ENCODE measurements around the gene LCE1F.

The LCE1F gene

GRCh38 chr1:152774875-152775274 is at the start of gene LCE1F:
Gene LCE1F (plus strand): TSS chr1:152775140. CDS start chr1:152776372, 1,232 bp downstream.
- no peak for DNase-seq

GRCh38 chr1:152725261-152725660 is 49.7 kb upstream of the LCE1F start:
- no peak for DNase-seq

GRCh38 chr1:152728986-152729385 is 46.0 kb upstream of the LCE1F start:
- no peak for DNase-seq

GRCh38 chr1:152735648-152736047 is 39.3 kb upstream of the LCE1F start:
- no peak for DNase-seq

GRCh38 chr1:152737997-152738396 is 36.9 kb upstream of the LCE1F start:
- DNase-seq = no peak

- no peak for DNase-seq
Measured at GRCh38 chr1:152739841-152740240, 35.1 kb upstream of the LCE1F start.

GRCh38 chr1:152741656-152742055 is 33.3 kb upstream of the LCE1F start:
- no peak for DNase-seq

- no peak for DNase-seq
Measured at GRCh38 chr1:152743371-152744145, 31.4 kb upstream of the LCE1F start.

- no peak for DNase-seq
Measured at GRCh38 chr1:152745289-152745704, 29.6 kb upstream of the LCE1F start.

GRCh38 chr1:152745765-152746444 is 29.0 kb upstream of the LCE1F start:
- no peak for DNase-seq

- DNase-seq = no peak
Measured at GRCh38 chr1:152747831-152748230, 27.1 kb upstream of the LCE1F start.

- DNase-seq = no peak
Measured at GRCh38 chr1:152752225-152752624, 22.7 kb upstream of the LCE1F start.

- no peak for DNase-seq
Measured at GRCh38 chr1:152753586-152753985, 21.4 kb upstream of the LCE1F start.

GRCh38 chr1:152756872-152757271 is 18.1 kb upstream of the LCE1F start:
- DNase-seq = no peak

- DNase-seq = no peak
Measured at GRCh38 chr1:152757747-152758146, 17.2 kb upstream of the LCE1F start, which contains the start of gene KPRP. Gene KPRP (plus strand): TSS chr1:152758025. CDS start chr1:152759589, 1,564 bp downstream.

GRCh38 chr1:152758636-152759035 is 16.3 kb upstream of the LCE1F start:
- no peak for DNase-seq

- DNase-seq = no peak
Measured at GRCh38 chr1:152759453-152760173, 15.3 kb upstream of the LCE1F start.

- DNase-seq = no peak
Measured at GRCh38 chr1:152760551-152761190, 14.3 kb upstream of the LCE1F start.

- DNase-seq = no peak
Measured at GRCh38 chr1:152761609-152762213, 13.2 kb upstream of the LCE1F start.

- DNase-seq = no peak
Measured at GRCh38 chr1:152768847-152769533, 6.0 kb upstream of the LCE1F start.

- no peak for DNase-seq
Measured at GRCh38 chr1:152770411-152770810, 4.5 kb upstream of the LCE1F start.

GRCh38 chr1:152776361-152776760 is 1.4 kb downstream of the LCE1F start:
- DNase-seq = no peak
